ENCODE results near the gene LETM1. TPM values are rescaled to one million over a fixed set of nuclear protein-coding genes. Genes with fewer than 3 reads are reported as not detected.
A peak's percentile ranks its signal among the peaks of the same experiment; 100 is the strongest.

LETM1 gene
- total and polyA plus RNA-seq, 2 donors from 2014 or later: 20.0 to 46.4 TPM

DNA sequence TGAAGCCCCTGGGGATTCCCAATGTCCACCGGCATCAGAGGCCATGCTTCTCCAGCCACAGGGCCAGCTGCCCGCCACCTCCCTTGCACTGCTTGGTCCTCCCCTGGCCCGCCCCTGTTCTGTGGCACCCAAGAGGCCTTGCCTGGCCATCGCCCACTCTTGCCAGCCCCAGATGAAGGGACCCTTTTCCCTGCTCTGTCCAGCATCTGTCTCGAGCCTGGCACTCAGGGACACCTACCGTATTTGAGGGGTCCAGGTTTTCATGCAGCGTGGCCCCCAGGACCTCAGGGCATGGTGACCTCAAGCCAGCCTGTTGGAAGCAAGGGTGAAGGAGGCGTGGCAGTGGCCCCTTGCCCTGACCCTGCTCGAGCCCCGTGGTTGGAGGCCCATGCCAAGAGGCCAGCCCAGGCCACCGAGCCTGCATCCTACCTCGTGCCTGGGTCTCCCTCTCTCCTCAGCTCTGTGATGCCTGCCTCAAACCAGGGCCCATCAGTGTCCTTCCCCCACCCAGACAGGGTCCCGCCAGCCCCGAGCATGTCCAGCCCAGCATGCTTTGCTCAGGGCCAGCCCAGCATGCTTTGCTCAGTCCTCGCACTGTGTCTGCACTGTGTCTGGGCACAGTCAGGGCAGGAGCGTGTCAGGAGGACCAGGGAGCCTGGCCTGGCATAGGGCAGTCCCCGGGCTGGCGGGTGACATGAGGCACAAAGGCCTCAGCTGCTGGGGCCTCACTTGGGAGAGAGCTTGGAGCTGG lies 77.1 kb downstream of the LETM1 start:
- TF ChIP-seq, protein P1, sequence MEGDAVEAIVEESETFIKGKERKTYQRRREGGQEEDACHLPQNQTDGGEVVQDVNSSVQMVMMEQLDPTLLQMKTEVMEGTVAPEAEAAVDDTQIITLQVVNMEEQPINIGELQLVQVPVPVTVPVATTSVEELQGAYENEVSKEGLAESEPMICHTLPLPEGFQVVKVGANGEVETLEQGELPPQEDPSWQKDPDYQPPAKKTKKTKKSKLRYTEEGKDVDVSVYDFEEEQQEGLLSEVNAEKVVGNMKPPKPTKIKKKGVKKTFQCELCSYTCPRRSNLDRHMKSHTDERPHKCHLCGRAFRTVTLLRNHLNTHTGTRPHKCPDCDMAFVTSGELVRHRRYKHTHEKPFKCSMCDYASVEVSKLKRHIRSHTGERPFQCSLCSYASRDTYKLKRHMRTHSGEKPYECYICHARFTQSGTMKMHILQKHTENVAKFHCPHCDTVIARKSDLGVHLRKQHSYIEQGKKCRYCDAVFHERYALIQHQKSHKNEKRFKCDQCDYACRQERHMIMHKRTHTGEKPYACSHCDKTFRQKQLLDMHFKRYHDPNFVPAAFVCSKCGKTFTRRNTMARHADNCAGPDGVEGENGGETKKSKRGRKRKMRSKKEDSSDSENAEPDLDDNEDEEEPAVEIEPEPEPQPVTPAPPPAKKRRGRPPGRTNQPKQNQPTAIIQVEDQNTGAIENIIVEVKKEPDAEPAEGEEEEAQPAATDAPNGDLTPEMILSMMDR (IDR thresholded peaks at IDR 0.05; ENCODE audit: borderline replicate concordance, extremely low read depth, insufficient read depth): no peak
- no peak overlapping the region for H3K9ac ChIP-seq (ENCODE audit: low read length in 3 of 3)
- no peak overlapping the region for H3K4me3 ChIP-seq (ENCODE audit: low read length in 3 of 3)
- H3K36me3 ChIP-seq (ENCODE audit: control insufficient read depth in 2 of 3, insufficient read depth in 3 of 3, low read length in 3 of 3): no peaks in the 10 kb centered on the region
- no peaks in the 10 kb centered on the region for H3K27me3 ChIP-seq (ENCODE audit: control insufficient read depth, insufficient read depth, low read length)
- H3K27ac ChIP-seq (ENCODE audit: low read depth in 2 of 2, low read length in 2 of 2): no peak overlapping the region
- intact Hi-C loops (cut with DNase I): no loop called here
- peaks cover 0 to 5% (median 0%) of the 10 kb centered on the region in 3 donors for H3K4me1 ChIP-seq (ENCODE audit: control insufficient read depth in 2 of 3, insufficient read depth in 2 of 3, low read depth in 1 of 3, low read length in 3 of 3)
- no peak for FAIRE-seq
- DNase-seq: no peak
- H3K9me3 ChIP-seq (ENCODE audit: control insufficient read depth in 2 of 3, insufficient read depth in 1 of 3, low read length in 3 of 3): no peaks in the 10 kb centered on the region

DNA sequence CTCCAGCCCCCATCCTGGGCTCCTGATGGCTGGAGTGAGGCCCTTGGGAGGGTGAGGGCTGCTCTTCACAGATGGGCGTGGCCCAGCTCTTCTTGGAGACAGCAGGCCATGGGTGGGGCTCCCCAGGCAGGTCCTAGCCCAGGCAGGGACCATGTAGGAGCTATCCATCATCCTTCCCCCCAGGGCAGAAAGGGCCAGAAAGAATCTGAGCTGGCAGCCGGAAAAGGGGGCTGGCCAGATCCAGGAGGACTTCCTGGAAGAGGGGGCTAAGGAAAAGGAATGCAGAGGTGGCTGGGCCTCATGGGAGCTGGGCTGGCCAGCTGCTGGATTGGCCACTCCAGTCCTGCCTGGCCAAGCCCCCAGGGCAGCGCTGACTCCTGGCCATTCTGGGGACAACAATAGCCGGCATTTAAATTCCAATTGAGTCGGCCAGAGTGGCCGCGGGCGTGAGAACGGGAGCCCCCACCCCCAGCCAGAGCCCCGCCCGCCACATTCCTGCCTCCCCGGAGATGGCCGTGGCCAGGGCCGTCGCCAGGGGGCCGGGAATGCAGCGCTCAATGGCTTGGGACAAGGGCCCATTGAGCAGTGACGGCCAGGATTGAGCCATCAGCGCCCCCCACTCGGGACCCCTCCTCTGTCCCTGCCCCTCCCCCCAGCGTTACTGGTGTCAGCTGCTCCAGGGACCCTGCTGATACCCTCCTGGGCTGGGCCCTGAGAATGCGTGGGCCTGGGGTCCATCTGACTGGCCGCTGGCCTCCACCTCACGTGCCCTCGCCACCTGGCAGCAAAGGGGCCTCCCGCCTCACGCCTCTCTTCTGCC lies 77.9 kb downstream of the LETM1 start:
- no peak for FAIRE-seq
- TF ChIP-seq, protein P1 (IDR thresholded peaks at IDR 0.05; ENCODE audit: borderline replicate concordance, extremely low read depth, insufficient read depth): no peak
- Histone ChIP-seq H3K27ac (ENCODE audit: low read depth in 2 of 2, low read length in 2 of 2) (no peak overlapping the region), H3K9me3 (ENCODE audit: control insufficient read depth in 2 of 3, insufficient read depth in 1 of 3, low read length in 3 of 3) (no peaks in the 10 kb centered on the region), H3K27me3 (ENCODE audit: control insufficient read depth, insufficient read depth, low read length) (no peaks in the 10 kb centered on the region), H3K9ac (ENCODE audit: low read length in 3 of 3) (no peak overlapping the region), H3K36me3 (ENCODE audit: control insufficient read depth in 2 of 3, insufficient read depth in 3 of 3, low read length in 3 of 3) (no peaks in the 10 kb centered on the region), H3K4me3 (ENCODE audit: low read length in 3 of 3) (no peak overlapping the region), H3K4me1 (ENCODE audit: control insufficient read depth in 2 of 3, insufficient read depth in 2 of 3, low read depth in 1 of 3, low read length in 3 of 3) (peaks cover 0 to 3% (median 0%) of the 10 kb centered on the region in 3 donors)
- peak in 4 of 5 donors; percentile 72 to 85 (median 80) for DNase-seq
- intact Hi-C loops (cut with DNase I): no loop called here

DNA sequence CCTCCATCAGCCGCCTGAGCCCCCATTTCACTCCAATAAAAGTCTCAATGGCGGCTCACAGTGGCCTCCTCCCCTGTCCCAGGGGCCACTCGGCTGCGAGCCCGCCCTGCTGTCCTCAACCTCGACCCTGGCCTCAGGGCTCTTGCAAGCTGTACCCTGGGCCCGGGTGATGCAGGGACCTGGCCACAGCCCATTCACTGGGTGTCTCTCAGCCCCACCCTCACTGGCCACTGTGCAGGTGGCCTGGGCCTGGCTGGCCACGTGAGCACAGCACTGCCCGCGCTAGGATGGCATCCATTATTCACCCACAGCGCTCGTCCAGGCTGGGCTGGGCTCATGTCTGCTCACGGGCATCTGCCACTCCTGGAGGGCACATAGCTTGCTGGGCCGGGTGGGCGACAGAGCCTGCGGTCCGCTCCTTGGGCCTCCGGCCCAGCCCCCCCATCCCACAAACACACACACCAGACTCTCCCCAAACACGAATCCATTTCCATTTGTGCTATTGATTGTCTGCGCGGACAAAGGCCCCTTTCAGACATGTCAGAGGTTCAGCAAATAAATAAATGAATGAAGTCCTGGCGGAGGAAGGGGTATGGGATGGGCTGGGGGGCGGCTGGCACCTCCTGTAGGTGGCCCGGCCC lies 79.3 kb downstream of the LETM1 start:
- TF ChIP-seq, protein P1 (IDR thresholded peaks at IDR 0.05; ENCODE audit: borderline replicate concordance, extremely low read depth, insufficient read depth): no peak
- Histone ChIP-seq H3K9ac (ENCODE audit: low read length in 3 of 3) (no peak overlapping the region), H3K4me1 (ENCODE audit: control insufficient read depth in 2 of 3, insufficient read depth in 2 of 3, low read depth in 1 of 3, low read length in 3 of 3) (peaks cover 0 to 3% (median 0%) of the 10 kb centered on the region in 3 donors), H3K27me3 (ENCODE audit: control insufficient read depth, insufficient read depth, low read length) (no peaks in the 10 kb centered on the region), H3K36me3 (ENCODE audit: control insufficient read depth in 2 of 3, insufficient read depth in 3 of 3, low read length in 3 of 3) (no peaks in the 10 kb centered on the region), H3K27ac (ENCODE audit: low read depth in 2 of 2, low read length in 2 of 2) (no peak overlapping the region), H3K4me3 (ENCODE audit: low read length in 3 of 3) (no peak overlapping the region), H3K9me3 (ENCODE audit: control insufficient read depth in 2 of 3, insufficient read depth in 1 of 3, low read length in 3 of 3) (no peaks in the 10 kb centered on the region)
- DNase-seq (no peak), FAIRE-seq (no peak)
- intact Hi-C loops (cut with DNase I): no loop called here

Measured in kidney (tissue), 14 donors.